H1 (cell line): ENCODE results near the gene MRPL20. TPM values are rescaled to one million over a fixed set of nuclear protein-coding genes. Genes with fewer than 3 reads are reported as not detected.

Source experiments
- CTCF ChIA-PET: fragments of 300-600 bp; sonication (Branson Sonifier 250); formaldehyde crosslinking; loops from one replicate; lab custom pipeline; 2021; ENCODE audit not compliant: partially characterized antibody; lab: Charles Lee
- POLR2A ChIA-PET: fragments of 300-600 bp; sonication (Branson Sonifier 250); formaldehyde crosslinking; loops from one replicate; lab custom pipeline; 2021; ENCODE audit warnings: inconsistent platforms; ENCODE audit not compliant: partially characterized antibody; lab: Charles Lee
- DNase-seq, 2 experiments: peaks; one replicate each; pipeline versions ENCODE4 v3.0.0 to v3.0.0-alpha.2; 2010 to 2022; ENCODE audit warnings: low spot score in 2 of 2, low read depth in 1 of 2, mixed read lengths in 1 of 2
- FAIRE-seq: peaks from 2 replicates; lab custom pipeline; 2011; peaks lifted over from hg19 to GRCh38; lab: Jason Lieb, UNC
- H2AFZ ChIP-seq: 2 replicates; pipeline ENCODE4 v1.8.1; 2012; ENCODE audit warnings: low read length, inconsistent platforms
- H2AK5ac ChIP-seq: 2 replicates; pipeline ENCODE4 v1.6.1; 2013; ENCODE audit warnings: low read depth, low read length
- H2BK120ac ChIP-seq: replicated peaks from 2 replicates; pipeline ENCODE3; 2013; ENCODE audit warnings: low read depth, low read length, inconsistent platforms
- H2BK12ac ChIP-seq: 2 replicates; pipeline ENCODE4 v1.6.1; 2013; ENCODE audit warnings: low read depth, low read length
- H2BK15ac ChIP-seq: 2 replicates; pipeline ENCODE4 v1.6.1; 2013; ENCODE audit warnings: low read length
- H2BK20ac ChIP-seq: 2 replicates; pipeline ENCODE4 v1.6.1; 2013; ENCODE audit warnings: low read length
- H2BK5ac ChIP-seq: 2 replicates; pipeline ENCODE4 v1.6.1; 2013; ENCODE audit warnings: low read depth, low read length
- H3K14ac ChIP-seq: 2 replicates; pipeline ENCODE4 v1.6.1; 2013; ENCODE audit warnings: inconsistent platforms; ENCODE audit not compliant: insufficient read length
- H3K18ac ChIP-seq: 2 replicates; pipeline ENCODE4 v1.6.1; 2013; ENCODE audit warnings: low read length; ENCODE audit errors: extremely low read depth
- H3K23ac ChIP-seq: 2 replicates; pipeline ENCODE4 v1.6.1; 2013; ENCODE audit warnings: inconsistent platforms; ENCODE audit not compliant: insufficient read length
- H3K23me2 ChIP-seq: 2 replicates; pipeline ENCODE4 v1.6.1; 2013; ENCODE audit warnings: low read depth, low read length
- H3K27ac ChIP-seq: 2 replicates; pipeline ENCODE4 v1.6.1; 2011; ENCODE audit warnings: low read depth, low read length, inconsistent platforms
- H3K27me3 ChIP-seq, 4 experiments: replicated peaks in 1 of 4; 1 replicate in 1 of 4; 2 replicates in 3 of 4; pipeline versions ENCODE4 v1.6.1 to v1.8.1; 2011 to 2013; ENCODE audit warnings: low read length in 3 of 4, mild to moderate bottlenecking in 3 of 4, inconsistent platforms in 2 of 4, mixed read lengths in 2 of 4, moderate library complexity in 1 of 4; ENCODE audit not compliant: control insufficient read depth in 3 of 4, insufficient read depth in 3 of 4; ENCODE audit errors: extremely low read depth in 1 of 4
- H3K36me3 ChIP-seq, 4 experiments: 2 replicates each; pipeline versions ENCODE4 v1.6.1 to v1.8.1; 2011 to 2013; ENCODE audit warnings: mild to moderate bottlenecking in 4 of 4, low read length in 3 of 4, moderate library complexity in 2 of 4, control low read depth in 1 of 4, inconsistent platforms in 1 of 4; ENCODE audit not compliant: insufficient read depth in 4 of 4, control insufficient read depth in 2 of 4
- H3K4ac ChIP-seq: replicated peaks from 2 replicates; pipeline ENCODE3; 2013; ENCODE audit warnings: low read length, low read depth, mixed read lengths, inconsistent platforms; ENCODE audit not compliant: insufficient read length
- H3K4me1 ChIP-seq, 4 experiments: replicated peaks in 1 of 4; 1 replicate in 1 of 4; 2 replicates in 3 of 4; pipeline versions ENCODE4 v1.6.1 to v1.8.1; 2011 to 2013; ENCODE audit warnings: low read length in 3 of 4, inconsistent platforms in 2 of 4, mixed read lengths in 1 of 4; ENCODE audit not compliant: insufficient read depth in 4 of 4, control insufficient read depth in 3 of 4
- H3K4me2 ChIP-seq, 2 experiments: 2 replicates each; pipeline versions ENCODE4 v1.6.1 to v1.8.1; 2011 to 2013; ENCODE audit warnings: low read depth in 2 of 2, low read length in 2 of 2, control low read depth in 1 of 2, inconsistent platforms in 1 of 2, mild to moderate bottlenecking in 1 of 2; ENCODE audit not compliant: insufficient read depth in 1 of 2
- H3K4me3 ChIP-seq, 4 experiments: fragments of 200-600, 300-600 bp in 1 of 4; sonication (generic), shearing (Covaris generic), sonication (Bioruptor Twin) in 1 of 4; 2 replicates each; pipeline versions ENCODE4 v1.5.1 to v1.8.1; 2011 to 2016; ENCODE audit warnings: low read length in 4 of 4, low read depth in 3 of 4, control low read depth in 2 of 4, inconsistent platforms in 2 of 4, mild to moderate bottlenecking in 2 of 4, mixed read lengths in 1 of 4, moderate library complexity in 1 of 4; ENCODE audit not compliant: insufficient read depth in 2 of 4; ENCODE audit errors: extremely low read depth in 1 of 4
- H3K56ac ChIP-seq: replicated peaks from 2 replicates; pipeline ENCODE3; 2013; ENCODE audit warnings: low read depth, mild to moderate bottlenecking, mixed read lengths, low read length, inconsistent platforms; ENCODE audit not compliant: insufficient read length
- H3K79me1 ChIP-seq: 2 replicates; pipeline ENCODE4 v1.6.1; 2013; ENCODE audit warnings: low read depth, low read length, control low read depth
- H3K79me2 ChIP-seq, 2 experiments: 2 replicates each; pipeline versions ENCODE4 v1.6.1 to v1.8.1; 2012 to 2013; ENCODE audit warnings: low read length in 2 of 2, mild to moderate bottlenecking in 2 of 2, inconsistent platforms in 1 of 2; ENCODE audit not compliant: insufficient read depth in 2 of 2, control insufficient read depth in 1 of 2
- H3K9ac ChIP-seq, 4 experiments: replicated peaks in 1 of 4; 1 replicate in 1 of 4; 2 replicates in 3 of 4; pipeline versions ENCODE4 v1.6.1 to v1.8.1; 2011 to 2013; ENCODE audit warnings: low read depth in 3 of 4, low read length in 3 of 4, control low read depth in 2 of 4, mild to moderate bottlenecking in 2 of 4, moderate library complexity in 2 of 4, inconsistent platforms in 1 of 4; ENCODE audit errors: extremely low read depth in 1 of 4
- H3K9me3 ChIP-seq, 2 experiments: 2 replicates each; pipeline versions ENCODE4 v1.6.1 to v1.8.1; 2012 to 2013; ENCODE audit warnings: mild to moderate bottlenecking in 2 of 2, moderate library complexity in 2 of 2, control low read depth in 1 of 2, inconsistent platforms in 1 of 2, low read depth in 1 of 2, low read length in 1 of 2, mixed read lengths in 1 of 2; ENCODE audit not compliant: insufficient read depth in 2 of 2
- H4K20me1 ChIP-seq, 2 experiments: replicated peaks in 1 of 2; 2 replicates each; pipeline versions ENCODE3 to v1.8.1; 2011 to 2013; ENCODE audit warnings: inconsistent platforms in 2 of 2, low read length in 2 of 2, mild to moderate bottlenecking in 1 of 2; ENCODE audit not compliant: insufficient read depth in 2 of 2, control insufficient read depth in 1 of 2
- H4K5ac ChIP-seq: 2 replicates; pipeline ENCODE4 v1.6.1; 2013; ENCODE audit warnings: low read length, low read depth, mixed read lengths, inconsistent platforms; ENCODE audit not compliant: insufficient read length
- H4K8ac ChIP-seq: 2 replicates; pipeline ENCODE4 v1.8.0; 2013; ENCODE audit warnings: mild to moderate bottlenecking, moderate library complexity, low read length, inconsistent platforms; ENCODE audit not compliant: insufficient read depth; ENCODE audit errors: extremely low read depth
- H4K91ac ChIP-seq: replicated peaks from 2 replicates; pipeline ENCODE3; 2013; ENCODE audit warnings: low read length, mixed read lengths, inconsistent platforms; ENCODE audit not compliant: insufficient read length
- CBX8 ChIP-seq: fragments of 300-800, 300-1000 bp; sonication (generic); IDR thresholded peaks from 2 replicates; pipeline ENCODE4 v1.7.1; 2016; ENCODE audit warnings: low read depth, low read length, borderline replicate concordance
- E2F6 ChIP-seq: IDR thresholded peaks from 2 replicates; pipeline ENCODE4 v1.6.1; 2012; ENCODE audit warnings: inconsistent platforms
- GTF2F1 ChIP-seq: IDR thresholded peaks from 2 replicates; pipeline ENCODE4 v1.6.1; 2012; ENCODE audit warnings: low read depth, low read length, improper control_type of control experiment, borderline replicate concordance
- HDAC6 ChIP-seq: IDR thresholded peaks from one replicate; pipeline ENCODE4 v1.7.1; 2012; ENCODE audit warnings: low read depth, mild to moderate bottlenecking, inconsistent platforms, low read length, moderate library complexity
- KDM5A ChIP-seq: fragments of 200-600 bp; IDR thresholded peaks from 2 replicates; pipeline ENCODE4 v1.7.1; 2012; ENCODE audit warnings: mild to moderate bottlenecking, low read length, inconsistent platforms, mixed read lengths
- NRF1 ChIP-seq: IDR thresholded peaks from 2 replicates; pipeline ENCODE4 v1.6.1; 2011; ENCODE audit warnings: mild to moderate bottlenecking, low read depth, low read length, improper control_type of control experiment
- RNF2 ChIP-seq: fragments of 200-900, 300-1000 bp; sonication (generic); IDR thresholded peaks from 2 replicates; pipeline ENCODE4 v1.7.1; 2016; ENCODE audit warnings: borderline replicate concordance, low read depth, mild to moderate bottlenecking, antibody characterized with exemption, low read length; ENCODE audit not compliant: poor library complexity, severe bottlenecking; ENCODE audit errors: missing control alignments
- RXRA ChIP-seq: IDR thresholded peaks from 2 replicates; pipeline ENCODE4 v1.6.1; 2011; ENCODE audit warnings: low read depth, mild to moderate bottlenecking, low read length, moderate library complexity; ENCODE audit not compliant: insufficient read depth
- SRF ChIP-seq: IDR thresholded peaks from 2 replicates; pipeline ENCODE4 v1.6.1; 2011; ENCODE audit warnings: mild to moderate bottlenecking, low read depth, low read length, moderate library complexity
- TAF1 ChIP-seq: IDR thresholded peaks from 2 replicates; pipeline ENCODE4 v1.6.1; 2011; ENCODE audit warnings: mild to moderate bottlenecking, low read depth, low read length
- TBP ChIP-seq: IDR thresholded peaks from 2 replicates; pipeline ENCODE4 v1.6.1; 2011; ENCODE audit warnings: low read depth, low read length, improper control_type of control experiment
- WGBS, 2 experiments: shearing (Covaris generic) in 1 of 2; methylation state at CpG; one replicate each; pipeline versions ENCODE4 v1.1.6 to v1.1.7; 2013 to 2015; ENCODE audit warnings: low lambda C conversion rate in 2 of 2, mixed read lengths in 2 of 2, inconsistent platforms in 1 of 2, low coverage in 1 of 2, missing lambda C conversion rate in 1 of 2; ENCODE audit not compliant: insufficient replicate concordance in 2 of 2, insufficient coverage in 1 of 2, insufficient read length in 1 of 2; ENCODE audit errors: extremely low coverage in 1 of 2, missing lambda C conversion rate in 1 of 2; 5-methylcytosine and 5-hydroxymethylcytosine counted together
- polyA plus RNA-seq, 7 experiments: library from polyadenylated mRNA; depleted of rRNA in 3 of 7; stranded (reverse) in 5 of 7; unstranded in 2 of 7; fragments of >200 nt in 5 of 7; fragments of 200-250 nt in 2 of 7; gene quantifications; 1 replicate in 5 of 7; 2 replicates in 1 of 7; 4 replicates in 1 of 7; pipeline versions ENCODE4 v1.2.1 to v1.2.3, GENCODE V29; 2011 to 2013; ENCODE audit warnings: missing spikeins in 2 of 7, mixed read lengths in 2 of 7
- total RNA-seq: library from RNA; stranded (reverse); fragmentation: NEBNext Ultra II Directional; extraction: Animal tissue kit (Norgen Biotek cat#: 25700); gene quantifications from 2 replicates; pipeline ENCODE4 v1.2.1, GENCODE V29; 2021

The MRPL20 gene
- total and polyA plus RNA-seq, 2 of the 8 experiments (the other 6 are each of a cell fraction or from before 2014, with no cell fraction given), result 126 to 151 TPM

- Histone ChIP-seq H3K9me3 (no peaks in the 10 kb centered on the region), H3K14ac (no peak overlapping the region), H2AK5ac (no peak overlapping the region), H4K8ac (no peak overlapping the region), H3K4me2 (peak overlapping the region; percentile 77 to 99; a peak in 2 of 4 replicates), H3K4me3 (no peak overlapping the region), H3K27me3 (no peaks in the 10 kb centered on the region), H2BK20ac (no peak overlapping the region), H3K23me2 (peaks cover 7% of the 10 kb centered on the region; the same call in 1 of the 2 replicates), H3K79me1 (peaks cover 3% of the 10 kb centered on the region; the same call in 1 of the 2 replicates), H3K36me3 (peaks cover 0 to 4% (median 0%) of the 10 kb centered on the region in 4 experiments; a peak in 1 of 8 replicates), H3K27ac (no peak overlapping the region), H2BK15ac (no peak overlapping the region), H3K18ac (no peak overlapping the region), H2BK5ac (no peak overlapping the region), H4K5ac (no peak overlapping the region), H2BK120ac (no peak overlapping the region), H4K20me1 (peaks cover 0 to 8% of the 10 kb centered on the region in 2 experiments), H3K56ac (no peak overlapping the region), H2AFZ (no peak overlapping the region), H3K4ac (no peak overlapping the region), H3K4me1 (peaks cover 0 to 12% (median 9%) of the 10 kb centered on the region in 4 experiments; a peak in 5 of 7 replicates), H3K79me2 (peaks cover 5 to 17% of the 10 kb centered on the region in 2 experiments; a peak in 3 of 4 replicates), H4K91ac (no peak overlapping the region), H3K23ac (no peak overlapping the region), H3K9ac (no peak overlapping the region; a peak in 1 of 7 replicates), H2BK12ac (no peak overlapping the region)
- DNase-seq, result no peak
- ChIA-PET POLR2A (interaction anchor here (0.9 to 33.4 kb wide), 4 partner anchors 10 to 61 kb away, joined by 3 to 719 read pairs (median 42); partner anchors contain the start of genes CCNL2 and MRPL20), CTCF (interaction anchor here (0.6 to 4.5 kb wide), 18 partner anchors 11 to 205 kb away, joined by 3 to 40 read pairs (median 5); partner anchors contain the start of genes CCNL2, MRPL20 and MXRA8)
- WGBS, 2 experiments, result 92% methylated on average over 26 of the region's 26 CpGs; no CpG with 5 or more reads in 1 of the 2 experiments
- no peak for FAIRE-seq
- TF ChIP-seq TBP (no peak), NRF1 (no peak), TAF1 (no peak), RNF2 (no peak), GTF2F1 (no peak), SRF (no peak), HDAC6 (no peak), RXRA (no peak), E2F6 (no peak), KDM5A (no peak), CBX8 (no peak)
Measured at GRCh38 chr1:1373051-1373814, 33.9 kb downstream of the MRPL20 start.
